ENCODE results near the gene CCL15. TPM values are rescaled to one million over a fixed set of nuclear protein-coding genes. Genes with fewer than 3 reads are reported as not detected.

CCL15 gene
- total RNA-seq, 1 experiment from 2014 or later, result 0.52 TPM

DNA sequence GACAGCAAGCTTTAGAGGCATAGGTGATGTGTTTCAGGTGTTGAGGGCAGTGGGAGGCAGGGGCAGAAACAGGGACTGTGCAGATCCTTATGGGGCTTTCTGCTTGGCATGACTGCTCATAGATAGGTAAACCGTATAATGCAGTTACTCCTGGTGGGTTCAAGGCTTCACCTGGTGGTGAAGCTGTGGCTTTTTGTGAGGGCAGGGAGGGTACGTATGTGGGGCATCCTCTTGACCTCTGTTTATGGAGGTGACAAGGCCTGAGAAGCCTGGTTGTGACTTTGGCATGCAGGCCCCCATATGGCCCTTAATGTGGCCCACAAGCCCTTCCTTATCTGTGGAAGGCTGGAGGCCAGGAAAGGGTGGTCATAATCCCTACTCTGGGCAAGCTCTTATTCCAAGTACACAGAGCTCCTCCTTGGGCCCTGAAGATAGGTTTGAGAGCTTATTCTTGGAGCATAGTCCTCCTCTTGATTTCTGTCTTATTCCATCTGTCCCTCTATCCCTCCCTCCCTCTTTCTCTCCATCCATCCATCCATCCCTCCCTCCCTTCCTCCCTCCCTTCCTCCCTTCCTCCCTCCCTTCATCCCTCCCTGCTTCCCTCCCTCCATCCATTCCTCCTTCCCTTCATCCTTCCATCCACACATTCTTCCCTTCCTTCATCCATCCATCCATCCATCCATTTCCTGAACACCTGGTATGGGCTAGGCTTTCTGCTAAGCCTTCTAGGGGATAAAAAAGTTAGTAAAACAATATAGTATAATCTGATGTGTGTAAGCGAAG is 18.8 kb downstream of the CCL15 start:
- no peak overlapping the region for H3K4me3 ChIP-seq (ENCODE audit: low read depth, low read length)
- Mint-ChIP-seq H3K36me3 (ENCODE audit: insufficient read depth, unreplicated experiment) (no peaks in the 10 kb centered on the region), H3K9me3 (ENCODE audit: unreplicated experiment) (no peaks in the 10 kb centered on the region), H3K27me3 (ENCODE audit: insufficient read depth, unreplicated experiment) (no peaks in the 10 kb centered on the region), H3K4me1 (ENCODE audit: low read depth, unreplicated experiment) (peaks cover 9% of the 10 kb centered on the region), H3K4me3 (ENCODE audit: unreplicated experiment) (no peak overlapping the region), H3K27ac (ENCODE audit: unreplicated experiment) (no peak overlapping the region)
- no peaks in the 10 kb centered on the region for H3K27me3 ChIP-seq (replicated peaks; ENCODE audit: control insufficient read depth, insufficient read depth, low read length)
- peaks cover 24% of the 10 kb centered on the region for H3K4me1 ChIP-seq
- H3K36me3 ChIP-seq (ENCODE audit: control insufficient read depth, insufficient read depth, low read length), result no peaks in the 10 kb centered on the region; the same call in 1 of the 2 replicates
- DNase-seq, result no peak
- CTCF ChIA-PET, result interaction anchor here (0.8 to 1.8 kb wide), 8 partner anchors 8 to 503 kb away, joined by 3 to 15 read pairs (median 8); no protein-coding TSS in a partner anchor
- intact Hi-C loops (cut with micrococcal nuclease; ENCODE audit: unreplicated experiment), result no loop called here
- no peak for TF ChIP-seq CTCF (IDR thresholded peaks at IDR 0.05; ENCODE audit: insufficient read depth in 1 of 2, low read depth in 1 of 2, low read length in 1 of 2, severe bottlenecking in 1 of 2, unreplicated experiment in 1 of 2)
- POLR2A ChIA-PET, result no interaction called here
- no peaks in the 10 kb centered on the region for H3K9me3 ChIP-seq
- BruUV-seq (replicated peaks), result no TSS peak

GRCh38 chr17:35981908-35982330 is 19.4 kb downstream of the CCL15 start:
- Histone ChIP-seq H3K9me3 (no peaks in the 10 kb centered on the region), H3K4me1 (peaks cover 24% of the 10 kb centered on the region), H3K4me3 (ENCODE audit: low read depth, low read length) (no peak overlapping the region), H3K36me3 (ENCODE audit: control insufficient read depth, insufficient read depth, low read length) (no peaks in the 10 kb centered on the region; the same call in 1 of the 2 replicates), H3K27me3 (replicated peaks; ENCODE audit: control insufficient read depth, insufficient read depth, low read length) (no peaks in the 10 kb centered on the region)
- Mint-ChIP-seq H3K4me3 (ENCODE audit: unreplicated experiment) (no peak overlapping the region), H3K4me1 (ENCODE audit: low read depth, unreplicated experiment) (peaks cover 9% of the 10 kb centered on the region), H3K27me3 (ENCODE audit: insufficient read depth, unreplicated experiment) (no peaks in the 10 kb centered on the region), H3K9me3 (ENCODE audit: unreplicated experiment) (no peaks in the 10 kb centered on the region), H3K36me3 (ENCODE audit: insufficient read depth, unreplicated experiment) (no peaks in the 10 kb centered on the region), H3K27ac (ENCODE audit: unreplicated experiment) (no peak overlapping the region)
- ChIA-PET POLR2A (no interaction called here), CTCF (interaction anchor here (0.6 to 1.8 kb wide), 9 partner anchors 8 to 504 kb away, joined by 3 to 15 read pairs (median 7); no protein-coding TSS in a partner anchor)
- DNase-seq, result peak; percentile 58 to 62
- TF ChIP-seq CTCF (IDR thresholded peaks at IDR 0.05; ENCODE audit: insufficient read depth in 1 of 2, low read depth in 1 of 2, low read length in 1 of 2, severe bottlenecking in 1 of 2, unreplicated experiment in 1 of 2), result peak in 1 of 2 experiments; percentile 48
- no TSS peak for BruUV-seq (replicated peaks)
- intact Hi-C loops (cut with micrococcal nuclease; ENCODE audit: unreplicated experiment), result no loop called here

GRCh38 chr17:35981246-35981645 is 20.1 kb downstream of the CCL15 start, which contains the start of gene CCL16:
Gene CCL16 (minus strand): TSS chr17:35981497. CDS start chr17:35981420, 77 bp downstream.
- no peaks in the 10 kb centered on the region for H3K9me3 ChIP-seq
- peaks cover 24% of the 10 kb centered on the region for H3K4me1 ChIP-seq
- CTCF ChIA-PET, result interaction anchor here (0.6 to 1.8 kb wide), 4 partner anchors 11 to 168 kb away, joined by 3 to 15 read pairs (median 12); no protein-coding TSS in a partner anchor
- Mint-ChIP-seq H3K9me3 (ENCODE audit: unreplicated experiment) (no peaks in the 10 kb centered on the region), H3K27ac (ENCODE audit: unreplicated experiment) (no peak within 1 kb of the TSS), H3K27me3 (ENCODE audit: insufficient read depth, unreplicated experiment) (no peaks in the 10 kb centered on the region), H3K4me3 (ENCODE audit: unreplicated experiment) (no peak within 1 kb of the TSS), H3K4me1 (ENCODE audit: low read depth, unreplicated experiment) (peaks cover 9% of the 10 kb centered on the region), H3K36me3 (ENCODE audit: insufficient read depth, unreplicated experiment) (no peaks in the 10 kb centered on the region)
- TF ChIP-seq CTCF (IDR thresholded peaks at IDR 0.05; ENCODE audit: insufficient read depth in 1 of 2, low read depth in 1 of 2, low read length in 1 of 2, severe bottlenecking in 1 of 2, unreplicated experiment in 1 of 2), result no peak
- no peaks in the 10 kb centered on the region for H3K27me3 ChIP-seq (replicated peaks; ENCODE audit: control insufficient read depth, insufficient read depth, low read length)
- no TSS peak for BruUV-seq (replicated peaks)
- no peak for DNase-seq
- POLR2A ChIA-PET, result no interaction called here
- intact Hi-C loops (cut with micrococcal nuclease; ENCODE audit: unreplicated experiment), result no loop called here
- H3K4me3 ChIP-seq (ENCODE audit: low read depth, low read length), result no peak within 1 kb of the TSS
- H3K36me3 ChIP-seq (ENCODE audit: control insufficient read depth, insufficient read depth, low read length), result no peaks in the 10 kb centered on the region; the same call in 1 of the 2 replicates

All from Caco-2 (cell line).